Hepatocyte (in vitro differentiated cells): ENCODE results near the gene ACP7. TPM values are rescaled to one million over a fixed set of nuclear protein-coding genes. Genes with fewer than 3 reads are reported as not detected.
"Not testable (repeated sequence)": the region's sequence is repeated elsewhere in the genome, so short reads cannot be mapped to it uniquely, and the experiment has no call there.

Source experiments
- DNase-seq: peaks from one replicate; pipeline ENCODE4 v3.0.0-alpha.2; 2016; ENCODE audit warnings: low spot score
- H2AFZ ChIP-seq: fragments of 200-600 bp; sonication (generic); 2 replicates; pipeline ENCODE4 v1.6.0; 2016; ENCODE audit warnings: antibody characterized with exemption, mild to moderate bottlenecking
- H3K27ac ChIP-seq: fragments of 200-600 bp; sonication (generic); 2 replicates; pipeline ENCODE4 v1.5.1; 2016; ENCODE audit warnings: mild to moderate bottlenecking
- H3K27me3 ChIP-seq: fragments of 200-600 bp; sonication (generic); 2 replicates; pipeline ENCODE4 v1.6.1; 2016
- H3K36me3 ChIP-seq: fragments of 200-600 bp; sonication (generic); replicated peaks from 2 replicates; pipeline ENCODE4 v1.5.1; 2016; ENCODE audit warnings: low read depth; ENCODE audit not compliant: insufficient read depth
- H3K4me1 ChIP-seq: fragments of 200-600 bp; sonication (generic); 2 replicates; pipeline ENCODE4 v1.5.1; 2016; ENCODE audit warnings: mild to moderate bottlenecking, moderate library complexity; ENCODE audit not compliant: insufficient read depth
- H3K4me2 ChIP-seq: fragments of 200-600 bp; sonication (generic); 2 replicates; pipeline ENCODE4 v1.6.0; 2016
- H3K4me3 ChIP-seq: fragments of 200-600 bp; sonication (generic); 2 replicates; pipeline ENCODE4 v1.5.1; 2016; ENCODE audit warnings: mild to moderate bottlenecking
- H3K79me2 ChIP-seq: fragments of 200-600 bp; sonication (generic); 2 replicates; pipeline ENCODE4 v1.6.0; 2017; ENCODE audit warnings: mild to moderate bottlenecking
- H3K9me2 ChIP-seq: fragments of 200-600 bp; sonication (generic); replicated peaks from 2 replicates; pipeline ENCODE4 v1.6.0; 2017; ENCODE audit warnings: mild to moderate bottlenecking; ENCODE audit not compliant: insufficient read depth
- H3K9me3 ChIP-seq: fragments of 200-600 bp; sonication (generic); 2 replicates; pipeline ENCODE4 v1.5.1; 2016; ENCODE audit warnings: low read depth, mild to moderate bottlenecking
- H4K20me1 ChIP-seq: fragments of 200-600 bp; sonication (generic); 2 replicates; pipeline ENCODE4 v1.6.0; 2016; ENCODE audit warnings: mild to moderate bottlenecking; ENCODE audit not compliant: insufficient read depth, poor library complexity, severe bottlenecking
- EZH2 ChIP-seq: fragments of 200-600 bp; sonication (generic); IDR thresholded peaks from 2 replicates; pipeline ENCODE4 v1.6.1; 2016; ENCODE audit warnings: antibody characterized with exemption, mild to moderate bottlenecking, borderline replicate concordance
- EZH2phosphoT487 ChIP-seq: fragments of 200-600 bp; sonication (generic); IDR thresholded peaks from one replicate; pipeline ENCODE4 v1.6.1; 2018; ENCODE audit warnings: antibody characterized with exemption, mild to moderate bottlenecking, low read depth, moderate library complexity; ENCODE audit not compliant: unreplicated experiment, severe bottlenecking
- WGBS: methylation state at CpG from one replicate; pipeline ENCODE4 v1.1.6; 2016; ENCODE audit warnings: low lambda C conversion rate; ENCODE audit errors: missing lambda C conversion rate; 5-methylcytosine and 5-hydroxymethylcytosine counted together
- polyA plus RNA-seq: library from polyadenylated mRNA; unstranded; fragments of >200 nt; fragmentation: Nextera tagmentation; extraction: Ambion mirVana; gene quantifications from 2 replicates; pipeline ENCODE4 v1.2.1, GENCODE V29; 2016
- total RNA-seq: library from RNA; depleted of rRNA; stranded (reverse); fragments of >200 nt; gene quantifications from 2 replicates; pipeline ENCODE4 v1.2.3, GENCODE V29; 2014
- TF ChIP-seq, protein P1 (sequence below): fragments of 200-600 bp; sonication (generic); IDR thresholded peaks from 2 replicates; pipeline ENCODE4 v1.5.1; 2016; ENCODE audit warnings: antibody characterized with exemption, mild to moderate bottlenecking; ENCODE audit not compliant: poor library complexity

The ACP7 gene
- total and polyA plus RNA-seq, 2 experiments from 2014 or later = 0.13 to 0.23 TPM

DNA sequence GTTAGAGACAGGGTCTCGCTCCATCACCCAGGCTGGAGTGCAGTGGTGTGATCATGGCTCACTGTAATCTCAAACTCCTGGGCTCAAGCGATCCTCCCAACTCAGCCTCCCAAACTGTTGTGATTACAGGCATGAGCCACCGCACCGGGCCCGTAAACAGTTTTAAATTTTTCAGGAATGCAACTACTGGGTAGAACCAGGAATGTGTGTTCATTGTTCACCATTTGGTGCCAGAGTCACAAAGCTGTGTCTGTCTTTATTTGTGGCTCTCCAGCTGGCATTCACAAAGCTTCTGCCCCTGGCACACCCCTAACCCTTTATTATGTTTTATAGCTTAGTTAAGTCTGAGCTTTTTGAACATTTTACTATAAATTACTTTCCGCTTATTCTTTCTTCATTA lies 19.8 kb upstream of the ACP7 start:
- H3K4me3 ChIP-seq = no peak overlapping the region
- no peak for DNase-seq
- no peaks in the 10 kb centered on the region for H3K9me3 ChIP-seq
- no peak overlapping the region for H2AFZ ChIP-seq
- WGBS = 91% methylated on average over 6 of the region's 6 CpGs
- no peak overlapping the region for H3K27ac ChIP-seq
- no peaks in the 10 kb centered on the region for H3K36me3 ChIP-seq
- H4K20me1 ChIP-seq = no peaks in the 10 kb centered on the region
- no peaks in the 10 kb centered on the region for H3K9me2 ChIP-seq
- no peaks in the 10 kb centered on the region for H3K4me1 ChIP-seq
- no peak overlapping the region for H3K4me2 ChIP-seq
- H3K27me3 ChIP-seq = no peaks in the 10 kb centered on the region
- TF ChIP-seq EZH2 (no peak), EZH2phosphoT487 (no peak)
- TF ChIP-seq, protein P1, sequence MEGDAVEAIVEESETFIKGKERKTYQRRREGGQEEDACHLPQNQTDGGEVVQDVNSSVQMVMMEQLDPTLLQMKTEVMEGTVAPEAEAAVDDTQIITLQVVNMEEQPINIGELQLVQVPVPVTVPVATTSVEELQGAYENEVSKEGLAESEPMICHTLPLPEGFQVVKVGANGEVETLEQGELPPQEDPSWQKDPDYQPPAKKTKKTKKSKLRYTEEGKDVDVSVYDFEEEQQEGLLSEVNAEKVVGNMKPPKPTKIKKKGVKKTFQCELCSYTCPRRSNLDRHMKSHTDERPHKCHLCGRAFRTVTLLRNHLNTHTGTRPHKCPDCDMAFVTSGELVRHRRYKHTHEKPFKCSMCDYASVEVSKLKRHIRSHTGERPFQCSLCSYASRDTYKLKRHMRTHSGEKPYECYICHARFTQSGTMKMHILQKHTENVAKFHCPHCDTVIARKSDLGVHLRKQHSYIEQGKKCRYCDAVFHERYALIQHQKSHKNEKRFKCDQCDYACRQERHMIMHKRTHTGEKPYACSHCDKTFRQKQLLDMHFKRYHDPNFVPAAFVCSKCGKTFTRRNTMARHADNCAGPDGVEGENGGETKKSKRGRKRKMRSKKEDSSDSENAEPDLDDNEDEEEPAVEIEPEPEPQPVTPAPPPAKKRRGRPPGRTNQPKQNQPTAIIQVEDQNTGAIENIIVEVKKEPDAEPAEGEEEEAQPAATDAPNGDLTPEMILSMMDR = no peak
- no peaks in the 10 kb centered on the region for H3K79me2 ChIP-seq

DNA sequence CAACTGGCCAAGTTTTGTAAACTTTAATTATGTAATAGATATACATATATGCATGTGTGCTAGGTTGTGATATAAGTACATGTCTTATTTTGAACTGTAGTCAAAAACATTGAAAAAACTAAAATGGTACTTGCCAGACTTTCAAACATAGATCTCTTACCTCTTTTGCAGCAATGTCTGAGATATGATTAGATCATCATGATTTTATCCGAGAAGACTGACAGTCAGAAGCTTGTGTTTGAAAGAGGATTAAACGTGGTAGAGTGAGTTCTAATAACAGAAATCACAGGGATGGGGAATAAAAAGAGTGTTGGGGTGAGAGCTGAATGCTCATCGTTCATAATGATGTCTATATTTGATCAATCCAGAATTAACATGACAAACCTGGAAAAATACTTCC lies 18.2 kb upstream of the ACP7 start:
- WGBS = 71% methylated on average over 3 of the region's 3 CpGs

DNA sequence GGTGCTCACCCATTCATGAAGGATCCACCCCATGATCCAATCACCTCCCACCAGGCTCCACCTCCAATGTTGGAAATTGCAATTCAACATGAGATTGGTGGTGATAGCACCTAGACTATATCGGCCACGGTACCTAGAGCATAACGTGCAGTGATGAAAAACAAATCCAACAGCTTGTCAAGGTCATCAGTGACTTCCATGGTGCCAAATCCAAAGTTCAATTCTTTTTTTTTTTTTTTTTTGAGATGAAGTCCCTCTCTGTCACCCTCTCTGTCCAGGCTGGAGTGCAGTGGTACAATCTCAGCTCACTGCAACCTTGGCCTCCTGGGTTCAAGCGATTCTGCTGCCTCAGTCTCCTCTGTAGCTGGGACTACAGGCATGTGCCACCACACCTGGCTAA lies 17.1 kb upstream of the ACP7 start:
- no peak for DNase-seq
- Histone ChIP-seq H3K27ac (no peak overlapping the region), H3K9me2 (no peaks in the 10 kb centered on the region), H3K9me3 (no peaks in the 10 kb centered on the region), H2AFZ (no peak overlapping the region), H3K4me3 (no peak overlapping the region), H4K20me1 (no peaks in the 10 kb centered on the region), H3K79me2 (no peaks in the 10 kb centered on the region), H3K27me3 (no peaks in the 10 kb centered on the region), H3K36me3 (no peaks in the 10 kb centered on the region), H3K4me2 (no peak overlapping the region), H3K4me1 (no peaks in the 10 kb centered on the region)
- 81% methylated on average over 4 of the region's 4 CpGs for WGBS
- no peak for TF ChIP-seq EZH2
- no peak for TF ChIP-seq EZH2phosphoT487
- TF ChIP-seq, protein P1 = no peak

More for the DNA sequence above, 18.2 kb upstream of the ACP7 start:
- H3K4me1 ChIP-seq = no peaks in the 10 kb centered on the region
- no peak overlapping the region for H3K4me3 ChIP-seq
- H4K20me1 ChIP-seq = no peaks in the 10 kb centered on the region
- H3K27ac ChIP-seq = no peak overlapping the region
- H3K27me3 ChIP-seq = no peaks in the 10 kb centered on the region
- no peaks in the 10 kb centered on the region for H3K36me3 ChIP-seq
- TF ChIP-seq EZH2 = no peak
- no peak for TF ChIP-seq EZH2phosphoT487
- H3K9me3 ChIP-seq = no peaks in the 10 kb centered on the region
- no peaks in the 10 kb centered on the region for H3K79me2 ChIP-seq
- H3K4me2 ChIP-seq = no peak overlapping the region
- no peak overlapping the region for H2AFZ ChIP-seq
- H3K9me2 ChIP-seq = no peaks in the 10 kb centered on the region
- DNase-seq = no peak

DNA sequence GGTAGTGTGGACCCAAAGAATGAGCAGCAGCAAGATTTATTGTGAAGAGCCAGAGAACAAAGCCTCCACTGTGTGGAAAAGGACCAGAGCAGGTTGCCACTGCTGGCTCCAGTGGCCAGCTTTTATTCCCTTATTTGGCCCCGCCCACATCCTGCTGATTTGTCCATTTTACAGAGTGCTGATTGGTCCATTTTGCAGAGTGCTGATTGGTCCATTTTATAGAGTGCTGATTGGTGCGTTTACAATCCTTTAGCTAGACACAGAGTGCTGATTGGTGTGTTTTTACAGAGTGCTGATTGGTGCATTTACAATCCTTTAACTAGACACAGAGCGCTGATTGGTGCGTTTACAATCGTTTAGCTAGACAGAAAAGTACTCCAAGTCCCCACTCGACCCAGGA lies 15.9 kb upstream of the ACP7 start:
- H3K4me3 ChIP-seq, H3K79me2 ChIP-seq, H4K20me1 ChIP-seq, DNase-seq, H3K9me2 ChIP-seq, H2AFZ ChIP-seq, H3K27ac ChIP-seq, H3K9me3 ChIP-seq, H3K27me3 ChIP-seq, H3K4me2 ChIP-seq, H3K4me1 ChIP-seq, H3K36me3 ChIP-seq: not testable (repeated sequence)
- WGBS = 83% methylated on average over 6 of the region's 6 CpGs
